PFSK-1 (cell line): Measurements from ENCODE around the gene EPB41L4B.

Experiments used
- POLR2AphosphoS5 ChIP-seq: IDR thresholded peaks from 2 replicates; pipeline ENCODE4 v1.6.1; 2012; ENCODE audit warnings: low read depth, mild to moderate bottlenecking, control low read depth, low read length, moderate library complexity
- TF ChIP-seq, protein P1 (sequence below), 2 experiments: IDR thresholded peaks; 2 replicates each; pipeline versions ENCODE4 v1.6.1 to v1.8.0; 2011 to 2012; ENCODE audit warnings: low read depth in 2 of 2, low read length in 2 of 2, control low read depth in 1 of 2, inconsistent platforms in 1 of 2, mild to moderate bottlenecking in 1 of 2, moderate library complexity in 1 of 2; ENCODE audit not compliant: insufficient read depth in 1 of 2

GRCh38 chr9:109289931-109290330 lies 30.9 kb downstream of the EPB41L4B start:
- no peak for TF ChIP-seq POLR2AphosphoS5
- TF ChIP-seq, protein P1, sequence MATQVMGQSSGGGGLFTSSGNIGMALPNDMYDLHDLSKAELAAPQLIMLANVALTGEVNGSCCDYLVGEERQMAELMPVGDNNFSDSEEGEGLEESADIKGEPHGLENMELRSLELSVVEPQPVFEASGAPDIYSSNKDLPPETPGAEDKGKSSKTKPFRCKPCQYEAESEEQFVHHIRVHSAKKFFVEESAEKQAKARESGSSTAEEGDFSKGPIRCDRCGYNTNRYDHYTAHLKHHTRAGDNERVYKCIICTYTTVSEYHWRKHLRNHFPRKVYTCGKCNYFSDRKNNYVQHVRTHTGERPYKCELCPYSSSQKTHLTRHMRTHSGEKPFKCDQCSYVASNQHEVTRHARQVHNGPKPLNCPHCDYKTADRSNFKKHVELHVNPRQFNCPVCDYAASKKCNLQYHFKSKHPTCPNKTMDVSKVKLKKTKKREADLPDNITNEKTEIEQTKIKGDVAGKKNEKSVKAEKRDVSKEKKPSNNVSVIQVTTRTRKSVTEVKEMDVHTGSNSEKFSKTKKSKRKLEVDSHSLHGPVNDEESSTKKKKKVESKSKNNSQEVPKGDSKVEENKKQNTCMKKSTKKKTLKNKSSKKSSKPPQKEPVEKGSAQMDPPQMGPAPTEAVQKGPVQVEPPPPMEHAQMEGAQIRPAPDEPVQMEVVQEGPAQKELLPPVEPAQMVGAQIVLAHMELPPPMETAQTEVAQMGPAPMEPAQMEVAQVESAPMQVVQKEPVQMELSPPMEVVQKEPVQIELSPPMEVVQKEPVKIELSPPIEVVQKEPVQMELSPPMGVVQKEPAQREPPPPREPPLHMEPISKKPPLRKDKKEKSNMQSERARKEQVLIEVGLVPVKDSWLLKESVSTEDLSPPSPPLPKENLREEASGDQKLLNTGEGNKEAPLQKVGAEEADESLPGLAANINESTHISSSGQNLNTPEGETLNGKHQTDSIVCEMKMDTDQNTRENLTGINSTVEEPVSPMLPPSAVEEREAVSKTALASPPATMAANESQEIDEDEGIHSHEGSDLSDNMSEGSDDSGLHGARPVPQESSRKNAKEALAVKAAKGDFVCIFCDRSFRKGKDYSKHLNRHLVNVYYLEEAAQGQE (IDR thresholded peaks at IDR 0.05; ENCODE audit: insufficient read depth in 1 of 2, low read depth in 2 of 2, low read length in 2 of 2) = no peak
